NT2/D1 (cell line): ENCODE results near the gene DYNC1LI2.

ENCODE experiments used
- SUZ12 ChIP-seq: IDR thresholded peaks from 2 replicates; pipeline ENCODE4 v1.6.1; 2011; ENCODE audit not compliant: insufficient read length, insufficient read depth; ENCODE audit errors: extremely low read depth
- YY1 ChIP-seq: IDR thresholded peaks from 2 replicates; pipeline ENCODE4 v1.6.1; 2011; ENCODE audit not compliant: insufficient read length, insufficient read depth
- ZNF274 ChIP-seq: IDR thresholded peaks from 2 replicates; pipeline ENCODE4 v1.6.1; 2011; ENCODE audit warnings: mild to moderate bottlenecking, low read depth, low read length

DNA sequence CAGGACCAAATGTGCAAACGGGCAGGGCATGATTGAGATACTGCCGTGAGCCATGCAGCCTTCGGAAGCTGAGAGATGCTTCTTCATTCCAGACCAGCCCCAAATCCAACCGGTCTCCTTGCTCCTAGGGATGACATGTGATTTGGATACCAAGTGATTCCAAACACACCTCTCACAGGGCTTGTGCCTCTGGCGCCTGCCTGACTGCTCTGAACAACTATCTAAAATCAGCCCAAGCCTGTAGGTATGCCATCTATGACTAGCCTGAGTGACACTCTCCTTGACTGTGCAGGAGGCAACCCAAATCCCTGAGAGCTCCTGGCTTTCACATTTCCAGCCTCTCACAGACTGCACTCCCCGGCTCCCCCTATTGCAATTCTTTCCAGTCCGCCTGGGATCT, 20.3 kb downstream of the DYNC1LI2 start:
- no peak for TF ChIP-seq ZNF274
- TF ChIP-seq SUZ12, result no peak
- no peak for TF ChIP-seq YY1
